MG63 (cell line): ENCODE data around the gene UFD1. TPM values are rescaled to one million over a fixed set of nuclear protein-coding genes. Genes with fewer than 3 reads are reported as not detected.
A peak's percentile ranks its signal among the peaks of the same experiment; 100 is the strongest.

Experiments
- DNase-seq: peaks from one replicate; pipeline ENCODE4 v3.0.0-alpha.2; 2020
- H3K27me3 ChIP-seq: fragments of 250-450 bp; sonication (Bioruptor Pico); 2 replicates; pipeline ENCODE4 v1.5.1; 2020; ENCODE audit warnings: mild to moderate bottlenecking, moderate library complexity
- H3K36me3 ChIP-seq: fragments of 250-450 bp; sonication (Bioruptor Pico); 2 replicates; pipeline ENCODE4 v1.5.1; 2020; ENCODE audit warnings: mild to moderate bottlenecking, moderate library complexity
- H3K4me3 ChIP-seq: fragments of 250-450 bp; sonication (Bioruptor Pico); 2 replicates; pipeline ENCODE4 v1.5.1; 2020; ENCODE audit warnings: mild to moderate bottlenecking, moderate library complexity
- H3K9me3 ChIP-seq: fragments of 250-450 bp; sonication (Bioruptor Pico); 2 replicates; pipeline ENCODE4 v1.5.1; 2020; ENCODE audit warnings: mild to moderate bottlenecking, moderate library complexity
- total RNA-seq: library from RNA; depleted of rRNA; stranded (reverse); fragments of >200 nt; shearing (Covaris generic); gene quantifications from 2 replicates; pipeline ENCODE4 v1.2.3, GENCODE V29; 2014; ENCODE audit warnings: low replicate concordance

Gene UFD1
- total RNA-seq, 1 experiment from 2014 or later: 128 TPM

DNA sequence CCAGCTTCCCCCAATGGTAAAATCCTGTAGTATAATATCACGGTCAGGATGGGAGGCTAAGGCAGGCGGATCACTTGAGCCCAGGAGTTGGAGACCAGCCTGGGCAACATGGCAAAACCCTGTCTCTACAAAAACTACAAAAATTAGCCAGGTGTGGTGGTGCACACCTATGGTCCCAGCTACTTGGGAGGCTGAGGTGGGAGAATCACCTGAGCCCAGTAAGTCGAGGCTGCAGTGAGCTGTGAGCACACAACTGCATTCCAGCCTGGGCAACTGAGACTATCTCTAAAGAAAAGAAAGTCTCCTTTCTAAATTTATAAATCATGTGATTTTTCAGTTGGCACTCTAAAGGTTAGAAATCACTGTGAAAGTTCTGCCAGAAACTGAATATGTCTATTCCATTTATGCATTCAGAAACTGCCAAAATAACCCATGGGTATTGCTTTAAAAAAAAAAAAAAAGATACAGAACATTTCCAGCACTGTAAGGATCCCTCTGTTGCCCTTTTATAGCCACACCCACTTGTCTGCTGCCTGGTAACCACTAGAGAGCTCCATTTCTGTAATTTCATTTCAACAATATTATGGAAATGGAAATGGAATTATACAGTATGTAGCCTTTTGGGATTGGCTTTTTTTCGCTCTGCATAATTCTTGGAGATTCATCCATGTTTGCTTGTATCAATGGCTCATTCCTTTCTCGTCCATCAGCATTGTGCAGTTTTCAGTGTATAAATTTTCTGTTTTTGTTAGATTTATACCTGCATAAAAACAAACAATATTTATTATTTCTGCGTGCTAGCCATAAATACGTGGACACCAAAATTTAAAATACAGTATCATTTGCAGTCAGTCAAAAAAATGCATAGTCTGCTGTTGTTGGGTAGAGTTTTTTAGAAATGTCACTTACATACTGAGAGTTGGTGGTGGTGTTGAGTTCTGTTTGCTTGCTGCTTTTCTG is 10.2 kb upstream of the UFD1 start:
- no peaks in the 10 kb centered on the region for H3K9me3 ChIP-seq
- no peak overlapping the region for H3K4me3 ChIP-seq
- peaks cover 51% of the 10 kb centered on the region for H3K36me3 ChIP-seq
- no peaks in the 10 kb centered on the region for H3K27me3 ChIP-seq
- no peak for DNase-seq

DNA sequence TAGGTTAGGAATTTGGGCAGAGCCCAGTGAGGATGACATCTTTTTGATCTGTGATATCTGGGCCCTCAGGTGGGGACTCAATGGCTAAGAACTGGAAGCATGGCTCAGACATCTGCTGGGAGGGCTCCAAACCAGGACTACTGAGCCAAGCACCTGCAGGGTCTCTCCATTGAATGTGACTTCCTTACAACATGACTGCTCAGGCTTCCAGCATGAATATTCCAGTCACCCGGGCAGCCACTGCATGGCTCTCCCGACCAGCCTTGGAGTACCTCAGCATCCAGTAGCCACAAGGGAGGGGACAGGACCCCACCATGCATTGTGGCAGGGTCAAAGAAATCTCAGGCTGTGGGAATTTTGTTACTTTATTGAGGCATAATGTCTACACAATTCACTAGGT is 9.3 kb upstream of the UFD1 start:
- Histone ChIP-seq H3K4me3 (no peak overlapping the region), H3K9me3 (no peaks in the 10 kb centered on the region), H3K27me3 (no peaks in the 10 kb centered on the region), H3K36me3 (peaks cover 56% of the 10 kb centered on the region)
- DNase-seq: no peak

DNA sequence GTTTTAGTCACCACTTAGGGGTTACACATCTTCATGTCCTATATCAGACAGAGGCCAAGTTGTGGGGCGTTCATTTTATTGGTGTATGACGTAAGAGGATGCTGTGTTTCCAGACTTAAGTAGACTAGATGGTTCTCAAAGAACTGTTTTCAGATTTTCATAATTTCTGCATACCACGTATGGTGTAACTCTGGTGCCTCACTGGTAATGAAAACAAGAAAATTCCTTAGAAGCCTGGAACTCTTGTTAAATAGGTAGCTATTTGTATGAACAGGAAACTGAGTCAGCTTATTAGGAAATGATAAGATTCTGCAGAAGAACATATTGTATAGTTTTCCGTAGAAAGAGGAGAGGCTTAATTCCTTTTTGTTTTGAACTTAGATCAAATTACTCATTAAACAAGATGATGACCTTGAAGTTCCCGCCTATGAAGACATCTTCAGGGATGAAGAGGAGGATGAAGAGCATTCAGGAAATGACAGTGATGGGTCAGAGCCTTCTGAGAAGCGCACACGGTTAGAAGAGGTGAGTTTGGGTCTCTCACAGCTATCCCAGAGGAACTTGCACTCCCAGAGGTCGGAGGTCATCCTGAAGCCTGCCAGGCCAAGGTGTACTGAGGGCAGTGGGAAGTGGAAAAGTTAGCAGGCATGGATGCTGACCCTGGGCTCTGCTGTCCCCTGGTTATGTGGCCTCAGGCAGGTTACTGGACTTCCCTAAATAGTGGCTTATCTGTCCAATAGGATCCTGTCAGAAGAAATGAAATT is 4.7 kb upstream of the UFD1 start:
- DNase-seq: no peak
- Histone ChIP-seq H3K27me3 (no peaks in the 10 kb centered on the region), H3K4me3 (no peak overlapping the region), H3K9me3 (no peaks in the 10 kb centered on the region), H3K36me3 (peaks cover 45% of the 10 kb centered on the region)

DNA sequence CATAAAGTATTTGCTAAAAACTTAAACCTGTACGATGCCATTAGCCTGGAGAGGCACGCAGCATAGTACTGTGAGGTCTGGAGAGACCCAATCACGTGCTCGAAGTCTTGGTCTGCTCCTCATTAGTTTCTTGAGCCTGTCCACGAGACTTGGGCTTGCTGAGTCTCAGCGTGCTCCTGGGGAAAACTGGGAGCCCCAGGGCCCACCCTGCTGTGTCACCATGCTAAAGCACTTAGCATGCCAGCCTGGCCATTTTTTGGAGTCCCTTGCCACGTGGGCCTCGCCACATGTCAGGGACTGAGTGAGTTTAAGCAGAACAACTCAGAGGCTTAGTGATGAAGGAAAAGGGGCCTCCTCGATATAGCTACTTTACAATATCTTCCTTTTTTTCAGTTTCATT is 3.3 kb upstream of the UFD1 start:
- Histone ChIP-seq H3K27me3 (no peaks in the 10 kb centered on the region), H3K9me3 (no peaks in the 10 kb centered on the region), H3K36me3 (peaks cover 37% of the 10 kb centered on the region), H3K4me3 (no peak overlapping the region)
- no peak for DNase-seq

DNA sequence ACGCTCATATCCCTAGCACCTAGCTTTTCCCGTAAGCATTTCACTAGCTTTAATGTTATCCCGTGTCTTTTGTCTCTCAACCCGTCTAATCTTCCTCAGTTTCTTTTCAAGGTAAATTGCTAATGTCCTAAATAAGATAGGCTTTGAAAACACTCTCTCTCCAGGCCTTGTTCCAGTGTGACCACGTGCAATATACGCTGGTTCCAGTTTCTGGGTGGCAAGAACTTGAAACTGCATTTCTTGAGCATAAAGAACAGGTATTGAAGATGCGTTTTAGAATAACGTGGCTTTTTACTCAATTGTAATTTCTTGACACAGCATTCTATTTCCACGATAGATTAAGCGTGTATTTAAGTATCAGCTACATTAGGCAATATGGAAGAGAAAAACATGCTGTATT is 1.8 kb upstream of the UFD1 start:
- Histone ChIP-seq H3K9me3 (no peaks in the 10 kb centered on the region), H3K27me3 (no peaks in the 10 kb centered on the region), H3K36me3 (peaks cover 45% of the 10 kb centered on the region), H3K4me3 (peak overlapping the region; percentile 71)
- DNase-seq: no peak

DNA sequence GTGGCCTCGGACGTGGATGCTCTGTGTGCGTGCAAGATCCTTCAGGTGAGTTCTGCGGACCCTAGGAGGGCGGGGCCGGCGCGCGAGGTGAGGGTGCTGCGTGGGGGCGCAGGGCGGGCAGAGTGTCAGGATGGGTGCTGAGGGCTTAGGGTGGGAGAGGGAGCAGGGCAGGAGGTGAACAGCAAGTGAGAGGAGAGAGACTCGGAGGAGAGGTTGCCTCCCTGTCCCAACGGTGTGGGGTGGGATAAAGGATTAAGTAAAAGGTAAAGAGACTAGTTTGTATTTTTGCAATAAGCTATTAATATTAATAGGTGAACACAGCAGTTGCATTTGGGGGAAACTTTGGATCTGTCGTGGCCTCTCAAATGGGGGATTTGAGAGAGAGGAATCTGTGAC is 1.2 kb upstream of the UFD1 start:
- Histone ChIP-seq H3K4me3 (peak overlapping the region; percentile 71), H3K27me3 (no peaks in the 10 kb centered on the region), H3K36me3 (peaks cover 47% of the 10 kb centered on the region), H3K9me3 (no peaks in the 10 kb centered on the region)
- no peak for DNase-seq

DNA sequence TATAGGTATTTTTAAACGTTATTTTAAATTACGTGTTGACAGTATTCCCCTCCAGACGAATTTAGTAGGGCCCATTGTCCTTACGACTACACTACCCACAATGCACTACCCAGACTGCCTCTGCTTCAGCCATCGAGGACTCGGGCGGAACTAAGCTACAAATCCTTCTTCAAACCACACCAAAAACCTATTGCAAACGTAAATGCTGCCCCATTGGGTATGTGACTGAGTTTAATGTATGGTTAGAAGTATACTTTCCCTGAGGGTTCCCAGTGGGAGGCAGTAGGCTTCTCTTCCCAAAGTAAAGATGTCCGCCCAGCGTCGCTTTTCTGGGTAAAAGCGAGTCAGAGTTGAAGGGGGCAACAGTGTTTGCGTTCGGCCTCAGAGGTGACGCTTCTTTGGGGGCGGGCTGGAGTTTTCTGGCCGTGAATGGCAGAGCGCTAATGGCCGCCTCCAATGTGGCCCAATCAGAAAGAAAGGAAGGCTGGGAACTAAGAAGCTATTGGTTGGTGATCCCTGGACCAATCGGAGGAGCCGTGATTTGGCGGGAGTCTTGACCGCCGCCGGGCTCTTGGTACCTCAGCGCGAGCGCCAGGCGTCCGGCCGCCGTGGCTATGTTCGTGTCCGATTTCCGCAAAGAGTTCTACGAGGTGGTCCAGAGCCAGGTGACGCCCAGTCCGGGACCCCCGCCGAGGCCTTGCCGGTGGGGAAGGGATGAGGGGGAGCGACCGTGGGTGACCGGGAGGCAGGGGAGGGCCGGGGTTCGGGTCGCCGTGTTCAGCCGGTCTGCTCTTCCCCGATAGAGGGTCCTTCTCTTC is 571 bp upstream of the UFD1 start, which contains the start of gene CDC45:
CDC45 (plus strand) TSS at position 566 of the 818 bp plus-strand sequence; CDS start at position 615, 49 bp downstream.
- H3K36me3 ChIP-seq: peaks cover 50% of the 10 kb centered on the region
- H3K9me3 ChIP-seq: no peaks in the 10 kb centered on the region
- H3K4me3 ChIP-seq: peak within 1 kb of the TSS; percentile 71
- H3K27me3 ChIP-seq: no peaks in the 10 kb centered on the region
- DNase-seq: peak; percentile 97

DNA sequence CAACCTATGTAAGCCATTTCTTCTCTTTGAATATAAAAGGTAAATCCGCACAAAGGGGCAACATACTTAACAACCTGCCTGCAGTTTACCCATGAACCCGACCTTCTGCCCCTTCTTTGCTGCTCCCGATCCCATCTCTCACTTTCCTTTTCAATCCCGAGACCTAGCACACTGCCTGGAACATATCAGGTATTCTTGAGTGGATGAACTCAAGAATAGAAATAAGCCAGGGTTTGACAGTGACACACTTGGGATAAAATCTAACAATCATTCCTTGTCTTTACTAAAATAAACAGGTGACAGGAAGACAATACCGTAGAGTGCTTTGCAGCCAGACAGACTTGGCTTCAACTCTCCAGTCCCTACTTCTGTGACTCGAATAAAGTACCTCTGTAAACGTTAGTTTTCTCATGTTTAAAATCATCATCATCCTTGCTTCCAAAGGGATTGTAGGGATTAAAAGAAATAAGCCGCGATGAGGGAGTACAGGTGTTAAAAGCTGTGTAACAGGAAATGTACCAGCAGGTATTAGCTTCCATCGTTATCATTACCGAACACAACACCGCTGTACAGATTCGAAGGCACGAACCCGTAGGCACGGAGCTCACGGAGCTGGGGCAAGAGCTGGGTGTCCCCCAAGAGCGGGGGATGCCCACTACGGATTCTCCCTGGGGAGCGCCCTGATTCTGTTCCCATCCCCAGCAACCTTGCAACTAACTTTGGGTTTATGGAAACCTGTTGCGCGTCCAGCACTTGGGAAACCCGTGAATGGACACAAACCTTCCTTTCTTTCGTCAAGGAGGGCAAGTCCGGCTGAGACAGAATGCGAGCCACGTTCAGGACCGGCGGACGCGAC is 720 bp downstream of the UFD1 start:
- DNase-seq: no peak
- no peaks in the 10 kb centered on the region for H3K9me3 ChIP-seq
- peak overlapping the region; percentile 71 for H3K4me3 ChIP-seq
- no peaks in the 10 kb centered on the region for H3K27me3 ChIP-seq
- peaks cover 50% of the 10 kb centered on the region for H3K36me3 ChIP-seq

DNA sequence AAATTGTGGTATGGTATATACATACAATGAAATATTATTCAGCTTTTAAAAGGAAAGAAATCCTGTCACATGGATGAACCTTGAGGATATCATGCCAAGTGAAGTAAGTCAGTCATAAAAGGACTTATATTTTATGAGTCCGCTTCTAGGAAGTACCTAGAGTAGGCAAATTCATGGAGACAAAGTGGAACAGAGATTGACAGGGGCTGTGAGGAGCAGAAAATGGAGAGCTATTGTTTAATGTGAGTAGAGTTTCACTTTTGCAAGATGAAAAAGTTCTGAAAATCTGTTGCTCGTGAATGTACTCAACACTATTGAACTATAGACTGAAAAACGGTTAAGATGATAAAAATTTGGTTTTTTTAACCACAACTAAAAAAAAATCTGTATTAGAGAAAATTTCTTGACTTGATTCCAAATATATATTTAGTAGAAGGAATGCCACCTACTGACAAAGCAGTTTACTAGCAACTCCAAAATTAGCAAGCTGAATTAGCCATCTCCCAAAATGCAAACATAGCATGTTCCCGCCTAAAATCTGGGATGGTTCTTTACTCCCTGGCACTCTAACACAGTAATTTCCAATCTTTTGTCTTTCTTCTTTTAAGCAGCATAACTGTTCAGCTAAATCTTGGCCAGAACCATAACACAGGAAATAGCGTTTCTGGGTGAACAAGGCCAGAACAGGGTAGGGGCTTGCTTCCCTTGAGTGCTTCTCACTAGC is 1.5 kb downstream of the UFD1 start:
- Histone ChIP-seq H3K36me3 (peaks cover 56% of the 10 kb centered on the region), H3K27me3 (no peaks in the 10 kb centered on the region), H3K4me3 (peak overlapping the region; percentile 71), H3K9me3 (no peaks in the 10 kb centered on the region)
- no peak for DNase-seq

DNA sequence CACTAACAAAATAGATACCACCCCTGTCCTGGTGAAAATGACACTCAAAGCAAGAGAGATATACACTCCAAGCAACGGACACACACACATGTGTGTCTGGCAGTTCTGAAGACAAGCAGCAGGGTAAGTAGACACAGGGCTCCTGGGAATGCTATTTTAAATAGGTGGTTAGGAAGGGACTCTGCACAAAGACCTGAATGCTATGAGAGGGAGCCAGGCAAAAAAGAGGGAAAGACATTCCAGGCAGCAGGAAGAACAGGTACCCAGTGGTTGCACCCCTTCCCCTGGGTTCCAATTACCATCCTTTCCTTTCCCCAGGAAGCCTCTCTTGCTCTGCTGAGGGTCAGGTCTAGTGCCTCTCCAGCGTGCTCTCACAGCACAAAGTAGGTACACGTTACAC is 3.0 kb downstream of the UFD1 start:
- DNase-seq: no peak
- peaks cover 60% of the 10 kb centered on the region for H3K36me3 ChIP-seq
- no peaks in the 10 kb centered on the region for H3K9me3 ChIP-seq
- no peaks in the 10 kb centered on the region for H3K27me3 ChIP-seq
- no peak overlapping the region for H3K4me3 ChIP-seq

DNA sequence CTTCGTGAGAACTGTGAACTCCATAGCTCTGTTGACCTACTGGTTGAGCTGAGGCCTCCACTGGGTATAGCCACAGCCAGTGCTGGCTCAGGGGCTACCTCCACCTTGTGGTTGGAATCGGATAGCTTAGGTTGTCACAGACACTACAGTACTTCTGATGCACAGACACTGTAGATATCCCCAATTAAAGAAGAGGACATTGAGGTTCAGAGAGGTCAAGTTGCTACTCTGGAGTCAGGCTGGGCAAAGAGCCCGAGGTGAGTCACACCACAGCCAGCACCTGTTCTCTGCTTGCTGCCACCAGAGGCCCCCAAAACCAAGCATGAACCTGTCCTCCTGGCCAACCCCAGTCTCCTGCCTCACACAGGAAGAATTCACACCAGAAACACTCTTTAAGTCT is 5.4 kb downstream of the UFD1 start:
- Histone ChIP-seq H3K9me3 (no peaks in the 10 kb centered on the region), H3K27me3 (no peaks in the 10 kb centered on the region), H3K4me3 (no peak overlapping the region), H3K36me3 (peaks cover 71% of the 10 kb centered on the region)
- DNase-seq: peak; percentile 49

DNA sequence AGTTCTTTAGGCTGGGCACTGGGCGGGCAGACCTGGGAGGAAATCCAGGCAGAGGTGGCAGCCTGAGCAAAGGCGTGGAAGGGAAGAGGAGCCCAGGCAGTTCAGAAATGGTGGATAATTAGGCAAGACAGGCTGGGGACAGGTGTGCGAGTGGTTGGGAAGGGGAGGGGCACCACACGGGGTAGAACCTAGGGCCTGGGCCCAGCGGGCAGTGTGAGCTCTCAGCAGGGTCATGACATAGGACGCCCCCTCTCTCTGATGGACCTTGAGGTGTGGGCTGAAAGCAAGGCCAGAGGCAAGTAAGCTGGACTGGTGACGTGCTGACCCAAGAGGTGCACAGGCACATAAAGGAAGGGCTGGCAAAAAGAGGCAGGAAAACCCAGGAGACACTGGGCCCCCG is 6.8 kb downstream of the UFD1 start:
- H3K9me3 ChIP-seq: no peaks in the 10 kb centered on the region
- peaks cover 81% of the 10 kb centered on the region for H3K36me3 ChIP-seq
- no peak overlapping the region for H3K4me3 ChIP-seq
- no peak for DNase-seq
- no peaks in the 10 kb centered on the region for H3K27me3 ChIP-seq

DNA sequence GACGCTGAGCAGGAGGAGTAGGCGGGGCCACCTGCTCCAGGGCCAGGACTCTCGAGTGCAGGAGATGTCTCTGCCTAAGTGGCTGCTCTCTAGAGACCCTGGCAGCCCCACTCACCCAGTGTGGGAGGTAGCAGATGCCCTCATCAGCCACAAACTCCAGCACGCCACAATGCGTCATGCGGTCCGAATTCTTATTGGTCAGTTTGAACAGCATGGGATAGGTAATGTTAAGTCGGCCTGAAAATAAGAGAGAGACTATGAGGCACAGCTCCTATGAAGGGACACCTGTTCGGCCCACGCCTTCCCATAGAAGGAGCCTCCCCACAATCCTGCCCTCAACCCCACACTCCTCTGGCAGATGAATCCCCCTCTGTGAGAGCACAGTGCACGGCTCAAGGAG is 7.4 kb downstream of the UFD1 start:
- no peak for DNase-seq
- Histone ChIP-seq H3K9me3 (no peaks in the 10 kb centered on the region), H3K4me3 (no peak overlapping the region), H3K36me3 (peaks cover 83% of the 10 kb centered on the region), H3K27me3 (no peaks in the 10 kb centered on the region)

DNA sequence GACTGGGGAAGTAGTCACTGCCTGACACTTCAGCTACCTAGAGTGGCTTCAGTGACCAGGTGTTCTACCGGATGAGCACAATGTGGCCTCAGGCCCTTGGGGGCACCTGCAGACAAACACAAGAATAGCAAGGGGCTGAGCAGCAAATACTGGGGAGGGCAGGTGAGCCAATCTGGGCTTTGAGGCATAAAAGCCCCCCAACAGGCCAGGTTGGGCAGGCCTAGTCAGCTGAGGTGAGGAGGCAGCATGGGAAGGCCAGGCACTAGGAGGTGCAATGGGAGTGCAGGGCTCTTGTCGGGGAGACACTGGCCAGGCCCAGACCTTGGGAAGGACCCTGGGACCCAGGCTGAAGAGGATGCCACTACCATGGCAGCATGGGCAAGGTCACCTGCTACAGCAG is 9.0 kb downstream of the UFD1 start:
- no peak for DNase-seq
- H3K36me3 ChIP-seq: peaks cover 83% of the 10 kb centered on the region
- H3K9me3 ChIP-seq: no peaks in the 10 kb centered on the region
- H3K4me3 ChIP-seq: no peak overlapping the region
- no peaks in the 10 kb centered on the region for H3K27me3 ChIP-seq

DNA sequence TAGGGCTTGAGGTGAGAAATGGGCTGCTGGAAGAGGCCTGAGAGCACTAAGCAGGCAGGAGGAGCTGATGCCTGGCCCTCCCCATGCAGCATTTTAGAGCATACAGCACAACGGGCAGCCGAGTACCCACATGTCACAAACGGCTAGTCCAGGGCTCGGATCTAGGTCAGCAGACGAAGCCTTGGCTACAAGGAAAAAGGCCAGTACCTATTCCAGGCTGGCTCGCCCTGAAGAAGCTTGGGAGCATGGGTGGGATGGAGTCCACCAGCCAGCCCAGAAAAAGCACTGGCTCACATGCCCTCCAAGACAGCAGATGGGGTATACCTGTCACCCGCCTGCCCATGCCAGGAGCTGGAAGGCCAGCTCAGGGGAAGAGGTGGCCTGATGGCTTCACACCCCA is 9.6 kb downstream of the UFD1 start:
- H3K36me3 ChIP-seq: peaks cover 83% of the 10 kb centered on the region
- no peak for DNase-seq
- H3K4me3 ChIP-seq: no peak overlapping the region
- H3K9me3 ChIP-seq: no peaks in the 10 kb centered on the region
- no peaks in the 10 kb centered on the region for H3K27me3 ChIP-seq
